HL-60 (cell line): ENCODE data around the gene B3GAT2.

Experiments used
- CTCF ChIP-seq: IDR thresholded peaks from one replicate; pipeline ENCODE4 v1.5.1; 2011; ENCODE audit warnings: low read length, control low read depth, inconsistent platforms; ENCODE audit not compliant: insufficient read depth
- GABPA ChIP-seq: IDR thresholded peaks from 2 replicates; pipeline ENCODE4 v1.6.1; 2012; ENCODE audit warnings: low read depth
- POLR2AphosphoS5 ChIP-seq: IDR thresholded peaks from 2 replicates; pipeline ENCODE4 v1.6.1; 2012; ENCODE audit warnings: low read depth
- REST ChIP-seq: IDR thresholded peaks from 2 replicates; pipeline ENCODE4 v1.6.1; 2012; ENCODE audit warnings: low read depth; ENCODE audit not compliant: insufficient replicate concordance
- SPI1 ChIP-seq: IDR thresholded peaks from 2 replicates; pipeline ENCODE4 v1.6.1; 2012; ENCODE audit warnings: low read depth, mild to moderate bottlenecking, borderline replicate concordance

- no peak for TF ChIP-seq CTCF
- no peak for TF ChIP-seq GABPA
- no peak for TF ChIP-seq POLR2AphosphoS5
- TF ChIP-seq SPI1, result no peak
- no peak for TF ChIP-seq REST
Measured at GRCh38 chr6:70857387-70858077, 99.3 kb downstream of the B3GAT2 start.
